Hepatocyte (in vitro differentiated cells): Measurements from ENCODE around the gene PDILT. TPM values are rescaled to one million over a fixed set of nuclear protein-coding genes. Genes with fewer than 3 reads are reported as not detected.

ENCODE experiments used
- DNase-seq: peaks from one replicate; pipeline ENCODE4 v3.0.0-alpha.2; 2016; ENCODE audit warnings: low spot score
- H2AFZ ChIP-seq: fragments of 200-600 bp; sonication (generic); 2 replicates; pipeline ENCODE4 v1.6.0; 2016; ENCODE audit warnings: antibody characterized with exemption, mild to moderate bottlenecking
- H3K27ac ChIP-seq: fragments of 200-600 bp; sonication (generic); 2 replicates; pipeline ENCODE4 v1.5.1; 2016; ENCODE audit warnings: mild to moderate bottlenecking
- H3K27me3 ChIP-seq: fragments of 200-600 bp; sonication (generic); 2 replicates; pipeline ENCODE4 v1.6.1; 2016
- H3K36me3 ChIP-seq: fragments of 200-600 bp; sonication (generic); replicated peaks from 2 replicates; pipeline ENCODE4 v1.5.1; 2016; ENCODE audit warnings: low read depth; ENCODE audit not compliant: insufficient read depth
- H3K4me1 ChIP-seq: fragments of 200-600 bp; sonication (generic); 2 replicates; pipeline ENCODE4 v1.5.1; 2016; ENCODE audit warnings: mild to moderate bottlenecking, moderate library complexity; ENCODE audit not compliant: insufficient read depth
- H3K4me2 ChIP-seq: fragments of 200-600 bp; sonication (generic); 2 replicates; pipeline ENCODE4 v1.6.0; 2016
- H3K4me3 ChIP-seq: fragments of 200-600 bp; sonication (generic); 2 replicates; pipeline ENCODE4 v1.5.1; 2016; ENCODE audit warnings: mild to moderate bottlenecking
- H3K79me2 ChIP-seq: fragments of 200-600 bp; sonication (generic); 2 replicates; pipeline ENCODE4 v1.6.0; 2017; ENCODE audit warnings: mild to moderate bottlenecking
- H3K9me2 ChIP-seq: fragments of 200-600 bp; sonication (generic); replicated peaks from 2 replicates; pipeline ENCODE4 v1.6.0; 2017; ENCODE audit warnings: mild to moderate bottlenecking; ENCODE audit not compliant: insufficient read depth
- H3K9me3 ChIP-seq: fragments of 200-600 bp; sonication (generic); 2 replicates; pipeline ENCODE4 v1.5.1; 2016; ENCODE audit warnings: low read depth, mild to moderate bottlenecking
- H4K20me1 ChIP-seq: fragments of 200-600 bp; sonication (generic); 2 replicates; pipeline ENCODE4 v1.6.0; 2016; ENCODE audit warnings: mild to moderate bottlenecking; ENCODE audit not compliant: insufficient read depth, poor library complexity, severe bottlenecking
- EZH2 ChIP-seq: fragments of 200-600 bp; sonication (generic); IDR thresholded peaks from 2 replicates; pipeline ENCODE4 v1.6.1; 2016; ENCODE audit warnings: antibody characterized with exemption, mild to moderate bottlenecking, borderline replicate concordance
- EZH2phosphoT487 ChIP-seq: fragments of 200-600 bp; sonication (generic); IDR thresholded peaks from one replicate; pipeline ENCODE4 v1.6.1; 2018; ENCODE audit warnings: antibody characterized with exemption, mild to moderate bottlenecking, low read depth, moderate library complexity; ENCODE audit not compliant: unreplicated experiment, severe bottlenecking
- WGBS: methylation state at CpG from one replicate; pipeline ENCODE4 v1.1.6; 2016; ENCODE audit warnings: low lambda C conversion rate; ENCODE audit errors: missing lambda C conversion rate; 5-methylcytosine and 5-hydroxymethylcytosine counted together
- polyA plus RNA-seq: library from polyadenylated mRNA; unstranded; fragments of >200 nt; fragmentation: Nextera tagmentation; extraction: Ambion mirVana; gene quantifications from 2 replicates; pipeline ENCODE4 v1.2.1, GENCODE V29; 2016
- total RNA-seq: library from RNA; depleted of rRNA; stranded (reverse); fragments of >200 nt; gene quantifications from 2 replicates; pipeline ENCODE4 v1.2.3, GENCODE V29; 2014
- TF ChIP-seq, protein P1 (sequence below): fragments of 200-600 bp; sonication (generic); IDR thresholded peaks from 2 replicates; pipeline ENCODE4 v1.5.1; 2016; ENCODE audit warnings: antibody characterized with exemption, mild to moderate bottlenecking; ENCODE audit not compliant: poor library complexity

PDILT gene
- total and polyA plus RNA-seq, 2 experiments from 2014 or later, result not detected

DNA sequence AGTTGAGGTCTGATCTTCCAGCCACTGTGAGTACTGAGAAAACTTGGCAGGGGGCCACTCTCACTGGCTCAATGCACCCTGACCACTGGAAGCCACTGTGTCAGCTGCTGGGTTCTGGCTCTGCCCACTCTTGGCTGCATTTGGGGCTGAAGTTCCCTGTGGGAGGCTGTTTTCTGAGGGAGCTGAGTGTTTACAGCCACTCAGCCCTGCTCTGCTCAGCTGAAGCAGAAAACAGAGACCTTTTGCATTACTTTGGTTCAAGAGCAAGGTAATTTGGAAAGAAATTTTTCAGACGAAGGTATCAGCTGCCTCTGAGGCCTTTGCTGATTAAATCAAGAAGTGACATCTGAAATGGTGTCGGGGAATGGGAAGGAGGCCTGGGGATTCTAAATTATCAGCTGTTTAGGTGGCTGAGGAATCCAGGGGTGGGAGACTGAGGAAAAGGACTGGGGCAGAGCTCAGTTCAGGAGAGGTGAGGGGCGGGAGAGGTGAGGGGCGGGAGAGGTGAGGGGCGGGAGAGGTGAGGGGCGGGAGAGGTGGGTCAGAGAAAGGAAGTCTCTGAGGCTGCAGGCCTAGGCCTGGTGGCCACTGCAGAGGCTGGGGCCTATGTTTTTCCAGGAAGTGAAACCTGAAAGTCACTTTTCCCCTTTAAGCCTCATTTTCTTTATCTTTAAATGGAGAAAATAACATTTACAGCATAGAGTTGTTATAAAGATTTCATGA lies 5.0 kb upstream of the PDILT start, which contains the start of gene ACSM5:
TSS of gene ACSM5 (plus strand) at position 137 of the 723 bp plus-strand sequence. CDS start 1,951 bp downstream, outside the sequence.
- H3K4me2 ChIP-seq, result no peak within 1 kb of the TSS
- H3K4me3 ChIP-seq, result no peak within 1 kb of the TSS
- DNase-seq, result peak; percentile 37
- H3K27me3 ChIP-seq, result no peaks in the 10 kb centered on the region
- no peaks in the 10 kb centered on the region for H4K20me1 ChIP-seq
- H3K79me2 ChIP-seq, result no peaks in the 10 kb centered on the region
- H2AFZ ChIP-seq, result no peak within 1 kb of the TSS
- H3K4me1 ChIP-seq, result no peaks in the 10 kb centered on the region
- peak within 1 kb of the TSS; percentile 53 for H3K27ac ChIP-seq
- TF ChIP-seq, protein P1, sequence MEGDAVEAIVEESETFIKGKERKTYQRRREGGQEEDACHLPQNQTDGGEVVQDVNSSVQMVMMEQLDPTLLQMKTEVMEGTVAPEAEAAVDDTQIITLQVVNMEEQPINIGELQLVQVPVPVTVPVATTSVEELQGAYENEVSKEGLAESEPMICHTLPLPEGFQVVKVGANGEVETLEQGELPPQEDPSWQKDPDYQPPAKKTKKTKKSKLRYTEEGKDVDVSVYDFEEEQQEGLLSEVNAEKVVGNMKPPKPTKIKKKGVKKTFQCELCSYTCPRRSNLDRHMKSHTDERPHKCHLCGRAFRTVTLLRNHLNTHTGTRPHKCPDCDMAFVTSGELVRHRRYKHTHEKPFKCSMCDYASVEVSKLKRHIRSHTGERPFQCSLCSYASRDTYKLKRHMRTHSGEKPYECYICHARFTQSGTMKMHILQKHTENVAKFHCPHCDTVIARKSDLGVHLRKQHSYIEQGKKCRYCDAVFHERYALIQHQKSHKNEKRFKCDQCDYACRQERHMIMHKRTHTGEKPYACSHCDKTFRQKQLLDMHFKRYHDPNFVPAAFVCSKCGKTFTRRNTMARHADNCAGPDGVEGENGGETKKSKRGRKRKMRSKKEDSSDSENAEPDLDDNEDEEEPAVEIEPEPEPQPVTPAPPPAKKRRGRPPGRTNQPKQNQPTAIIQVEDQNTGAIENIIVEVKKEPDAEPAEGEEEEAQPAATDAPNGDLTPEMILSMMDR, result no peak
- TF ChIP-seq EZH2phosphoT487 (no peak), EZH2 (no peak)
- H3K36me3 ChIP-seq, result no peaks in the 10 kb centered on the region
- no peaks in the 10 kb centered on the region for H3K9me3 ChIP-seq
- no peaks in the 10 kb centered on the region for H3K9me2 ChIP-seq
- 78% methylated on average over 3 of the region's 6 CpGs for WGBS

DNA sequence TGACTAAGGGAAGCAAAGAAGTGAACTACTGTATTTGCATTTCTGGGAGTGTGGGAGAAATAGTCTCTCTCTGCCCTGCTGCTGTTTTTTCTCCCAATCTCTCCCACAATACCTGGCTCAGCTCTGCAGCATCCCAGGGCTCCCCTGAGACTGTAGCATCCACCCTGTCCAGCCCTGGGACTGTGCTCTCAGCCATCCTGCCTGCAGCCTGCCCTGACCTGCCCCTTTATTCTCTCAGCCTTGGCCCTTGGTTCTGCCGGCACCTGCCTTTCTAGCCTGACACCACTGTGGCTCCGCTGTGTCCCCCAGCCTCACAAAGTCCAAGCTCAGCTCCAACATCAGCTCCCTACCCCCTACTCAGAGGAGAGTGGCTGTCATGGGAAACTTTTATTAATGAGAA lies 1.9 kb downstream of the PDILT start:
- Histone ChIP-seq H3K79me2 (no peaks in the 10 kb centered on the region), H4K20me1 (no peaks in the 10 kb centered on the region), H3K4me2 (no peak overlapping the region), H3K27ac (no peak overlapping the region), H3K4me1 (no peaks in the 10 kb centered on the region), H3K27me3 (no peaks in the 10 kb centered on the region), H3K9me3 (no peaks in the 10 kb centered on the region), H3K4me3 (no peak overlapping the region), H3K9me2 (no peaks in the 10 kb centered on the region), H3K36me3 (no peaks in the 10 kb centered on the region), H2AFZ (no peak overlapping the region)
- WGBS, result 82% methylated on average over 2 of the region's 2 CpGs
- TF ChIP-seq, protein P1, result no peak
- TF ChIP-seq EZH2phosphoT487 (no peak), EZH2 (no peak)
- DNase-seq, result no peak

DNA sequence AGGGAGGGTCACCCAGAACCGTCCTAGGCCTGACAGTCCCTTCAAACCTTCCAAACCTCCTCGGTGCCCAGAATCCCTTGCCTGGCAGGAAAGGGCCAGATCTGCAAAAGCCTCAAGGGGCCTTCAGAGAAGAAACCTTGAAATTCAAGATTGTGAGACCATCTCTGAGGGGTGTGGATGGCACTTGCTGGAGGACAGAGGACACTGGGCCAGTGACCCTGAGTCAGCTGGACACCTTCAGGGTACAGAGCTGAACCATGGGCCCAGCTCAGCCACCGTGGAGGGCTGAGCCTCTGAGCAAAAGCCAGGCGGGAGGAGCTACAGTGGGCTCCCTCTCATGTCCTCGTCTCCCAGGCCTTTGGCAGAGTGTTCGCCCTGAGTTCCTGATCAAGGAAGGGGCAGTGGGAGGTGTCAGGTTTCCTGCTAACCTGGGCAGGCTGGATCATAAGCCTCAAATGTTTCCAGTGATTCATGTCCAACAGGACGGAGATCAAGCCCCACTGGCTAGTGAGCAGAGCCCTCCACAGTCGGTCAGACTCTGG lies 3.0 kb downstream of the PDILT start:
- DNase-seq, result no peak
- H3K79me2 ChIP-seq, result no peaks in the 10 kb centered on the region
- no peaks in the 10 kb centered on the region for H3K27me3 ChIP-seq
- 68% methylated on average over 8 of the region's 8 CpGs for WGBS
- H2AFZ ChIP-seq, result no peak overlapping the region
- H3K9me3 ChIP-seq, result no peaks in the 10 kb centered on the region
- H3K4me3 ChIP-seq, result no peak overlapping the region
- H3K9me2 ChIP-seq, result no peaks in the 10 kb centered on the region
- no peaks in the 10 kb centered on the region for H3K36me3 ChIP-seq
- peak overlapping the region; percentile 23 for H3K27ac ChIP-seq
- no peaks in the 10 kb centered on the region for H4K20me1 ChIP-seq
- no peaks in the 10 kb centered on the region for H3K4me1 ChIP-seq
- no peak for TF ChIP-seq EZH2phosphoT487
- TF ChIP-seq, protein P1, result no peak
- TF ChIP-seq EZH2, result no peak
- no peak overlapping the region for H3K4me2 ChIP-seq
